KMS-11 (cell line): Measurements from ENCODE around the gene MACC1.

Source experiments
- H2AFZ ChIP-seq: fragments of 200-600 bp; sonication (generic); 2 replicates; pipeline ENCODE4 v1.6.1; 2016; ENCODE audit warnings: antibody characterized with exemption, mixed run types, low read depth
- H3K27ac ChIP-seq: fragments of 200-600 bp; sonication (generic); 2 replicates; pipeline ENCODE4 v1.6.1; 2016; ENCODE audit warnings: mild to moderate bottlenecking, mixed run types
- H3K27me3 ChIP-seq: fragments of 200-600 bp; sonication (generic); 2 replicates; pipeline ENCODE4 v1.6.1; 2017; ENCODE audit warnings: mild to moderate bottlenecking, low read depth, mixed run types, moderate library complexity; ENCODE audit not compliant: insufficient read depth
- H3K36me3 ChIP-seq: fragments of 200-600 bp; sonication (generic); 2 replicates; pipeline ENCODE4 v1.6.1; 2017; ENCODE audit warnings: mild to moderate bottlenecking, mixed run types; ENCODE audit not compliant: insufficient read depth
- H3K4me1 ChIP-seq: fragments of 200-600 bp; sonication (generic); 2 replicates; pipeline ENCODE4 v1.6.1; 2016; ENCODE audit warnings: mild to moderate bottlenecking, low read depth, mixed run types; ENCODE audit not compliant: poor library complexity, severe bottlenecking
- H3K4me2 ChIP-seq: fragments of 200-600 bp; sonication (generic); 2 replicates; pipeline ENCODE4 v1.7.0; 2016; ENCODE audit warnings: mild to moderate bottlenecking, mixed run types
- H3K4me3 ChIP-seq: fragments of 200-600 bp; sonication (generic); IDR thresholded peaks from 2 replicates; pipeline ENCODE4 v1.6.1; 2017; ENCODE audit warnings: low read depth, low read length, mixed read lengths; ENCODE audit not compliant: insufficient read depth
- H3K79me2 ChIP-seq: fragments of 200-600 bp; sonication (generic); 2 replicates; pipeline ENCODE4 v1.6.1; 2016; ENCODE audit warnings: low read depth, mixed run types; ENCODE audit not compliant: insufficient read depth
- H3K9ac ChIP-seq: fragments of 200-600 bp; sonication (generic); 2 replicates; pipeline ENCODE4 v1.6.1; 2016; ENCODE audit warnings: mild to moderate bottlenecking, mixed run types
- H4K20me1 ChIP-seq: fragments of 200-600 bp; sonication (generic); 2 replicates; pipeline ENCODE4 v1.6.1; 2016; ENCODE audit warnings: mild to moderate bottlenecking, mixed run types; ENCODE audit not compliant: insufficient read depth
- TF ChIP-seq, protein P1 (sequence below): fragments of 200-600 bp; sonication (generic); conservative IDR thresholded peaks from 2 replicates; pipeline ENCODE4 v1.6.1; 2017; ENCODE audit warnings: low read depth, mild to moderate bottlenecking, antibody characterized with exemption, low read length, moderate library complexity, mixed read lengths

The MACC1 gene

DNA sequence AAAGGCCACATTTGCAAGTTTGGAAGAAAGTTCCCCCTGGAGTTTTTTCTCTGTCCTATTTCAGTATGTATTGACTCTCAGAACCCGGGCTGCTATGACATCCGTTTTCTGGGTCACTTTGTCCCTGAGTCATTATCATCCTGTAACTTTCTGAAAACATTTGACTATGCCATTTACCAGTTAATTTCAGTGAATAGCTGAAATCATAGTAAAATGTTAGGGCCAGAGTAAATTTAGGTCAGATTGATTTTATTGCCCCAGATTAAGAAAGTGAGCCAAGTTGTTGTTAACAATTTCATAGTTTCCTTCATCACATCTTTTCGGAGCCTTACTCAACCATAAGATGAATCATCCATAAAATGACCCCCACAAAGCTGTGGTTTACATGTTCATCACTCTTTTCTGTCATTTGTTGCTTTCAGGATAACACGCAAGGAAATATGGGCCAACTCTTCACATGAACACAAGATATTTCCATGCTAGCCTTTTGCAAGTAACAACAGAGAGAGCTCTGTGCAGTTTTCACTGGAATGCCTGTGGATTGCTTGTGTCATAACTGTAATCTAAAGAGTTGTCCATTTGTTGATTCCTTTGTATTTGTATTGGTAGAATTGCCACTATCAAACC lies 3.9 kb upstream of the MACC1 start:
- Histone ChIP-seq H4K20me1 (no peaks in the 10 kb centered on the region), H3K4me1 (peaks cover 87% of the 10 kb centered on the region), H3K4me2 (peak overlapping the region; percentile 69), H3K27me3 (no peaks in the 10 kb centered on the region), H3K9ac (peak overlapping the region; percentile 73), H3K4me3 (no peak overlapping the region), H3K79me2 (peaks cover 11% of the 10 kb centered on the region), H3K36me3 (no peaks in the 10 kb centered on the region), H2AFZ (peak overlapping the region; percentile 42), H3K27ac (peak overlapping the region; percentile 93)
- TF ChIP-seq, protein P1, sequence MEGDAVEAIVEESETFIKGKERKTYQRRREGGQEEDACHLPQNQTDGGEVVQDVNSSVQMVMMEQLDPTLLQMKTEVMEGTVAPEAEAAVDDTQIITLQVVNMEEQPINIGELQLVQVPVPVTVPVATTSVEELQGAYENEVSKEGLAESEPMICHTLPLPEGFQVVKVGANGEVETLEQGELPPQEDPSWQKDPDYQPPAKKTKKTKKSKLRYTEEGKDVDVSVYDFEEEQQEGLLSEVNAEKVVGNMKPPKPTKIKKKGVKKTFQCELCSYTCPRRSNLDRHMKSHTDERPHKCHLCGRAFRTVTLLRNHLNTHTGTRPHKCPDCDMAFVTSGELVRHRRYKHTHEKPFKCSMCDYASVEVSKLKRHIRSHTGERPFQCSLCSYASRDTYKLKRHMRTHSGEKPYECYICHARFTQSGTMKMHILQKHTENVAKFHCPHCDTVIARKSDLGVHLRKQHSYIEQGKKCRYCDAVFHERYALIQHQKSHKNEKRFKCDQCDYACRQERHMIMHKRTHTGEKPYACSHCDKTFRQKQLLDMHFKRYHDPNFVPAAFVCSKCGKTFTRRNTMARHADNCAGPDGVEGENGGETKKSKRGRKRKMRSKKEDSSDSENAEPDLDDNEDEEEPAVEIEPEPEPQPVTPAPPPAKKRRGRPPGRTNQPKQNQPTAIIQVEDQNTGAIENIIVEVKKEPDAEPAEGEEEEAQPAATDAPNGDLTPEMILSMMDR, result no peak

GRCh38 chr7:20220293-20220761 lies 3.1 kb upstream of the MACC1 start:
- Histone ChIP-seq H3K27me3 (no peaks in the 10 kb centered on the region), H4K20me1 (no peaks in the 10 kb centered on the region), H3K27ac (peak overlapping the region; percentile 93), H3K4me2 (peak overlapping the region; percentile 69), H3K4me3 (no peak overlapping the region), H3K36me3 (no peaks in the 10 kb centered on the region), H2AFZ (peak overlapping the region; percentile 42; the same call in 1 of the 2 replicates), H3K4me1 (peaks cover 87% of the 10 kb centered on the region), H3K79me2 (peaks cover 18% of the 10 kb centered on the region), H3K9ac (peak overlapping the region; percentile 73)
- TF ChIP-seq, protein P1, result no peak

DNA sequence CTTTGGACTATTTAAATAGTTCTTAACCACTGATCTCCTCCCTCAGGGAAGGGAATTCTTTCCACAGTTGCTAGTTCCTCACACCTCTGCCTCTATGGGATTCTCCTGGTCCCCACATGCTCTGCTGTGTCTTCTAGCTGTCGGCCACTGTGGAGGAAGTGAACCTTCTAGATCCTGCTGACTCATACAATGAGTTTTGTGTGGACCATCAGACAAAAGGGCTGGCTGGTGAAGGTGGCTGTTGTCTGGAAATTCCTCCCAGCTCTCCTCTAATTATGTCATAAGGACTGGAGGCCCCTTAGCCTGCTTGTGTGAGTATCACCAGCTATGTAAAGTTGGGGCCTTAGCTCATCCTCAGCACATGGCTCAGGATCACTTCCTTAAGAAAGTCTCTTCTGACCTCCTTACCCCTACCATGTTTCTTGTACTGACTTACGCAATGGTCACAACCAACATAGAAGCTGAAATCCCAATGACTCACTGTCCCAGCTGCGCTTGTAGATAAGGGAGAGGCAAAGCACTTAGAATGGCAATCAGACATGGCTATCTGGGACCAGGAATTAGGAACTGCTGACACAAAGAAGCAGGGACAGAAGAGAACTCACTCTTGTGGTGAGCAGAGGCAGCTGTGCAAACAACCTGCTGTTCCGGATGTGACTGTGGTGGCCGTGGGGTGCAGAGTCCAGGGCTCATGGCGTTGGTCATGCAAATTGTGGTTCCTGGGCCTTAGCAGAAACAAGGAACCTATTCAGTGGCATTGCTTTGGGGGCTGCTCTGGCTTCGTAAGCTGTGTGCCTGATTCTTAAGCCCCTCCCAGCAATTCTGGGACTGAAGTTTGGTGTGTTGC lies 2.5 kb upstream of the MACC1 start:
- Histone ChIP-seq H3K36me3 (no peaks in the 10 kb centered on the region), H2AFZ (peak overlapping the region; percentile 42), H3K79me2 (peaks cover 24% of the 10 kb centered on the region), H3K27me3 (no peaks in the 10 kb centered on the region), H3K4me2 (peak overlapping the region; percentile 69), H3K9ac (peak overlapping the region; percentile 73), H3K4me1 (peaks cover 87% of the 10 kb centered on the region), H4K20me1 (no peaks in the 10 kb centered on the region), H3K27ac (peak overlapping the region; percentile 93), H3K4me3 (no peak overlapping the region)
- TF ChIP-seq, protein P1, result 0 out of 2 replicates have a peak, but pooled peaks have one; percentile 24

DNA sequence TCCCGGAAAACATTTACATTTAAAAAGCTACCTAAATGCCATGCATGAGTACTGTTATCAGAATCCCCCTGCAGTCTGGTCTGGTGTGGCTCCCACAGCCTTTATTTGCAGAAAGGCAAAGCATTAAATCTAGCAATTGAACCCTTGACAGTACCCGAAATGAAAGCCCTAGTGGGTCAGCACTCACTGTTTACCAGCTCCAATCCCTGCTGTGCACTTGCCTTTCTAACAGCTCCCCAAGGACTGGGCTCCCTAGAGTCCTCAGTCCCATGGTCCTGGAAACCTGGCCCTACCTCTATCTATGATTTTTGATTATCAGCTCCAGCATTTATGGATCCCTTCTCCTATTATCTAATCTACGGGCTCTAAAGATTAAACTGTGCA lies 1.9 kb upstream of the MACC1 start:
- Histone ChIP-seq H3K79me2 (peaks cover 30% of the 10 kb centered on the region), H3K4me2 (peak overlapping the region; percentile 69), H3K9ac (peak overlapping the region; percentile 73), H2AFZ (peak overlapping the region; percentile 42; the same call in 1 of the 2 replicates), H3K27me3 (no peaks in the 10 kb centered on the region), H3K27ac (peak overlapping the region; percentile 93), H3K36me3 (no peaks in the 10 kb centered on the region), H3K4me3 (no peak overlapping the region), H4K20me1 (no peaks in the 10 kb centered on the region), H3K4me1 (peaks cover 87% of the 10 kb centered on the region)
- TF ChIP-seq, protein P1, result no peak
